ENCODE results near the gene NRG3.

Gene NRG3

GRCh38 chr10:82552267-82552666 lies 677.3 kb downstream of the NRG3 start:
- peaks cover 78% of the 10 kb centered on the region for H3K4me1 ChIP-seq (ENCODE audit: insufficient read depth, low read length, severe bottlenecking)
- H3K79me2 ChIP-seq (ENCODE audit: insufficient read depth, low read length), result peaks cover 98% of the 10 kb centered on the region
- H3F3A ChIP-seq (ENCODE audit: insufficient read depth, low read length), result no peaks in the 10 kb centered on the region; the same call in 1 of the 2 replicates
- H2AFZ ChIP-seq (ENCODE audit: low read length), result no peak overlapping the region
- no peaks in the 10 kb centered on the region; the same call in 1 of the 2 replicates for H3K9me3 ChIP-seq (ENCODE audit: low read length)
- H3K27ac ChIP-seq (ENCODE audit: low read depth, low read length, poor library complexity, severe bottlenecking), result no peak overlapping the region
- H3K9me2 ChIP-seq (ENCODE audit: low read depth, low read length), result no peaks in the 10 kb centered on the region
- H3K4me3 ChIP-seq (ENCODE audit: low read depth, low read length, poor library complexity, severe bottlenecking), result no peak overlapping the region
- no peak overlapping the region for H3K4me2 ChIP-seq (ENCODE audit: low read length)
- no peaks in the 10 kb centered on the region for H4K20me1 ChIP-seq (ENCODE audit: insufficient read depth, low read length)
- no peak overlapping the region for H3K9ac ChIP-seq (ENCODE audit: low read length)
- no peak for TF ChIP-seq EZH2 (IDR thresholded peaks at IDR 0.05; ENCODE audit: borderline replicate concordance, low read length)
- TF ChIP-seq CTCF (IDR thresholded peaks at IDR 0.05; ENCODE audit: low read length), result no peak
- H3K27me3 ChIP-seq (ENCODE audit: insufficient read depth, low read length), result no peaks in the 10 kb centered on the region
- peaks cover 96% of the 10 kb centered on the region for H3K36me3 ChIP-seq (ENCODE audit: insufficient read depth, low read length)

- Histone ChIP-seq H3K4me2 (ENCODE audit: low read length) (no peak overlapping the region), H3K27me3 (ENCODE audit: insufficient read depth, low read length) (no peaks in the 10 kb centered on the region), H3K4me1 (ENCODE audit: insufficient read depth, low read length, severe bottlenecking) (peaks cover 79% of the 10 kb centered on the region), H3K79me2 (ENCODE audit: insufficient read depth, low read length) (peaks cover 99% of the 10 kb centered on the region), H4K20me1 (ENCODE audit: insufficient read depth, low read length) (no peaks in the 10 kb centered on the region), H3K4me3 (ENCODE audit: low read depth, low read length, poor library complexity, severe bottlenecking) (no peak overlapping the region), H3K9ac (ENCODE audit: low read length) (no peak overlapping the region), H3K36me3 (ENCODE audit: insufficient read depth, low read length) (peaks cover 95% of the 10 kb centered on the region), H3K9me2 (ENCODE audit: low read depth, low read length) (no peaks in the 10 kb centered on the region), H2AFZ (ENCODE audit: low read length) (no peak overlapping the region), H3K9me3 (ENCODE audit: low read length) (no peaks in the 10 kb centered on the region; the same call in 1 of the 2 replicates), H3F3A (ENCODE audit: insufficient read depth, low read length) (no peaks in the 10 kb centered on the region; the same call in 1 of the 2 replicates), H3K27ac (ENCODE audit: low read depth, low read length, poor library complexity, severe bottlenecking) (peak overlapping the region; percentile 24)
- TF ChIP-seq CTCF (IDR thresholded peaks at IDR 0.05; ENCODE audit: low read length) (no peak), EZH2 (IDR thresholded peaks at IDR 0.05; ENCODE audit: borderline replicate concordance, low read length) (no peak)
Measured at GRCh38 chr10:82554381-82554780, 679.4 kb downstream of the NRG3 start.

- no peak overlapping the region for H3K9ac ChIP-seq (ENCODE audit: low read length)
- peaks cover 85% of the 10 kb centered on the region for H3K36me3 ChIP-seq (ENCODE audit: insufficient read depth, low read length)
- TF ChIP-seq CTCF (IDR thresholded peaks at IDR 0.05; ENCODE audit: low read length) (no peak), EZH2 (IDR thresholded peaks at IDR 0.05; ENCODE audit: borderline replicate concordance, low read length) (no peak)
- H3F3A ChIP-seq (ENCODE audit: insufficient read depth, low read length), result no peaks in the 10 kb centered on the region; the same call in 1 of the 2 replicates
- H3K9me2 ChIP-seq (ENCODE audit: low read depth, low read length), result no peaks in the 10 kb centered on the region
- H3K27me3 ChIP-seq (ENCODE audit: insufficient read depth, low read length), result no peaks in the 10 kb centered on the region
- H4K20me1 ChIP-seq (ENCODE audit: insufficient read depth, low read length), result no peaks in the 10 kb centered on the region
- H3K4me1 ChIP-seq (ENCODE audit: insufficient read depth, low read length, severe bottlenecking), result peaks cover 74% of the 10 kb centered on the region
- H3K9me3 ChIP-seq (ENCODE audit: low read length), result no peaks in the 10 kb centered on the region; the same call in 1 of the 2 replicates
- H3K79me2 ChIP-seq (ENCODE audit: insufficient read depth, low read length), result peaks cover 99% of the 10 kb centered on the region
- no peak overlapping the region; the same call in 1 of the 2 replicates for H3K4me2 ChIP-seq (ENCODE audit: low read length)
- H2AFZ ChIP-seq (ENCODE audit: low read length), result no peak overlapping the region
- H3K4me3 ChIP-seq (ENCODE audit: low read depth, low read length, poor library complexity, severe bottlenecking), result no peak overlapping the region
- H3K27ac ChIP-seq (ENCODE audit: low read depth, low read length, poor library complexity, severe bottlenecking), result peak overlapping the region; percentile 56
Measured at GRCh38 chr10:82558014-82558607, 683.1 kb downstream of the NRG3 start.
